Measurements from ENCODE around the gene EXOC6B.

Gene EXOC6B

GRCh38 chr2:72159211-72159993, 666.4 kb downstream of the EXOC6B start:
- no peak for DNase-seq
- in situ Hi-C loops (cut with HindIII; ENCODE audit: low pct_ligation_motif_present, low pct_unique_long_range_greater_than_20kb, low sequenced_read_pairs): no loop called here

- in situ Hi-C loops (cut with HindIII; ENCODE audit: low pct_ligation_motif_present, low pct_unique_long_range_greater_than_20kb, low sequenced_read_pairs): no loop called here
- DNase-seq: no peak
Measured at GRCh38 chr2:72157871-72158771, 667.7 kb downstream of the EXOC6B start.

- in situ Hi-C loops (cut with HindIII; ENCODE audit: low pct_ligation_motif_present, low pct_unique_long_range_greater_than_20kb, low sequenced_read_pairs): no loop called here
- no peak for DNase-seq
Measured at GRCh38 chr2:72156872-72157271, 669.0 kb downstream of the EXOC6B start.

GRCh38 chr2:72155737-72156136, 670.1 kb downstream of the EXOC6B start:
- in situ Hi-C loops (cut with HindIII; ENCODE audit: low pct_ligation_motif_present, low pct_unique_long_range_greater_than_20kb, low sequenced_read_pairs): no loop called here
- DNase-seq: no peak

- in situ Hi-C loops (cut with HindIII; ENCODE audit: low pct_ligation_motif_present, low pct_unique_long_range_greater_than_20kb, low sequenced_read_pairs): no loop called here
- no peak for DNase-seq
Measured at GRCh38 chr2:72155151-72155550, 670.7 kb downstream of the EXOC6B start.

- in situ Hi-C loops (cut with HindIII; ENCODE audit: low pct_ligation_motif_present, low pct_unique_long_range_greater_than_20kb, low sequenced_read_pairs): no loop called here
- no peak for DNase-seq
Measured at GRCh38 chr2:72154386-72154975, 671.4 kb downstream of the EXOC6B start.

GRCh38 chr2:72153924-72154323, 671.9 kb downstream of the EXOC6B start:
- no peak for DNase-seq
- in situ Hi-C loops (cut with HindIII; ENCODE audit: low pct_ligation_motif_present, low pct_unique_long_range_greater_than_20kb, low sequenced_read_pairs): no loop called here

GRCh38 chr2:72153026-72153791, 672.6 kb downstream of the EXOC6B start:
- in situ Hi-C loops (cut with HindIII; ENCODE audit: low pct_ligation_motif_present, low pct_unique_long_range_greater_than_20kb, low sequenced_read_pairs): no loop called here
- DNase-seq: no peak

GRCh38 chr2:72150861-72151356, 674.9 kb downstream of the EXOC6B start:
- in situ Hi-C loops (cut with HindIII; ENCODE audit: low pct_ligation_motif_present, low pct_unique_long_range_greater_than_20kb, low sequenced_read_pairs): no loop called here
- no peak for DNase-seq

GRCh38 chr2:72150157-72150860, 675.5 kb downstream of the EXOC6B start:
- in situ Hi-C loops (cut with HindIII; ENCODE audit: low pct_ligation_motif_present, low pct_unique_long_range_greater_than_20kb, low sequenced_read_pairs): no loop called here
- peak; percentile 79 for DNase-seq

GRCh38 chr2:72149556-72150156, 676.2 kb downstream of the EXOC6B start:
- no peak for DNase-seq
- in situ Hi-C loops (cut with HindIII; ENCODE audit: low pct_ligation_motif_present, low pct_unique_long_range_greater_than_20kb, low sequenced_read_pairs): no loop called here

- peak; percentile 37 for DNase-seq
- in situ Hi-C loops (cut with HindIII; ENCODE audit: low pct_ligation_motif_present, low pct_unique_long_range_greater_than_20kb, low sequenced_read_pairs): no loop called here
Measured at GRCh38 chr2:72148837-72149555, 676.8 kb downstream of the EXOC6B start.

GRCh38 chr2:72148003-72148836, 677.6 kb downstream of the EXOC6B start:
- DNase-seq: no peak
- in situ Hi-C loops (cut with HindIII; ENCODE audit: low pct_ligation_motif_present, low pct_unique_long_range_greater_than_20kb, low sequenced_read_pairs): no loop called here

GRCh38 chr2:72147303-72147971, 678.4 kb downstream of the EXOC6B start, which contains the start of gene CYP26B1:
Gene CYP26B1, minus strand, starts transcription at chr2:72147862. Its CDS starts 28 bp downstream, at chr2:72147834.
- in situ Hi-C loops (cut with HindIII; ENCODE audit: low pct_ligation_motif_present, low pct_unique_long_range_greater_than_20kb, low sequenced_read_pairs): no loop called here
- no peak for DNase-seq

Measured in ACHN (cell line).